HG03378 (cell line): ENCODE data around the gene ZNF484.

Source experiments
- ATAC-seq: cut with Tn5 transposase; IDR thresholded peaks from one replicate; pipeline ENCODE4 v1.9.1; 2021; ENCODE audit warnings: mild to moderate bottlenecking, moderate library complexity; ENCODE audit not compliant: unreplicated experiment

Gene ZNF484

DNA sequence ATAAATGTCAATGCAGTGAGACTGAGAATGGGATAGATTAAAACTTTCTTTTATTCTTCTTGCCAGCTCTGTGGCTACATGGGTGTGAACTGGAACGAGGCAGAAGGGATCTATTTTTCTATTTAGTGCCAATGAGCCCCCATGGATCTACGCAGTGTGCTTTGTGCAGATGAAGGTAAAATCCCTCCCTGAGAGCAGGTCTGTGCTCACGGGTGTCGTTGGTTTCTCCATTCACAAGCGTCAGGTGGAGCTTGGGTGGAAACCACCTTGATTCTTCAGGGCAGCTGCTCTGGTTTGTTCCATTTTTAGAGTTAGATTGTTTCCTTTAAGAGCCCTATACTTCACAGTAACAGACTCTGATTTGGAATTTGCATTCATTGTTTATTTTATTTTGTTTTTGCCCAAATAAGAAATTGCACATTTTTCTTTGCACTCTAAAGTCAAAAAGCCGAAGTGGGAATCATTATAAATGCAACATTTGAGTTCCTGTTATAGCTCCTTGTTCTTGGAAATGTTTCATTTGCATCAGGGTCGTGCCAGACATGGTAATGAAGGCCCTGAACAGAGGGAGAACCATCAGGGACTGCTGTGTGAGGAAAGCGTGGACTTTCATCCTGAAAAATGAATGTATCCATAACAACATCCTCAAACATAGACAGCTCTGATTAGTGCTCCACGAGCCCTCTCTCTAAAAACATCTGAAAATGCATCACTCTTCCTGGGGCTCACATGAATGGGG is 82.1 kb downstream of the ZNF484 start:
- ATAC-seq = no peak
